WERI-Rb-1 (cell line): Measurements from ENCODE around the gene TRAPPC11.

ENCODE experiments used
- DNase-seq: peaks from one replicate; pipeline ENCODE4 v3.0.0-alpha.2; 2020
- H3K27ac ChIP-seq: fragments of 250-450 bp; sonication (Bioruptor Pico); 2 replicates; pipeline ENCODE4 v1.5.1; 2020; ENCODE audit warnings: mild to moderate bottlenecking, moderate library complexity
- H3K27me3 ChIP-seq: fragments of 250-450 bp; sonication (Bioruptor Pico); 2 replicates; pipeline ENCODE4 v1.5.1; 2021; ENCODE audit warnings: mild to moderate bottlenecking, low read depth, moderate library complexity; ENCODE audit not compliant: insufficient read depth, severe bottlenecking
- H3K36me3 ChIP-seq: fragments of 250-450 bp; sonication (Bioruptor Pico); 2 replicates; pipeline ENCODE4 v1.5.1; 2020; ENCODE audit warnings: mild to moderate bottlenecking, moderate library complexity
- H3K4me3 ChIP-seq: 2 replicates; pipeline ENCODE4 v1.5.1; 2011; ENCODE audit warnings: low read depth, mild to moderate bottlenecking, control low read depth, low read length
- H3K9me3 ChIP-seq: fragments of 250-450 bp; sonication (Bioruptor Pico); 2 replicates; pipeline ENCODE4 v1.5.1; 2021; ENCODE audit warnings: mild to moderate bottlenecking, moderate library complexity; ENCODE audit not compliant: severe bottlenecking
- CTCF ChIP-seq: IDR thresholded peaks from 2 replicates; pipeline ENCODE4 v1.5.1; 2011; ENCODE audit warnings: low read depth, mild to moderate bottlenecking, control low read depth, inconsistent platforms, low read length

Gene TRAPPC11

GRCh38 chr4:183670960-183671555 lies 12.0 kb downstream of the TRAPPC11 start:
- Histone ChIP-seq H3K27me3 (no peaks in the 10 kb centered on the region), H3K4me3 (no peak overlapping the region), H3K36me3 (peaks cover 45% of the 10 kb centered on the region), H3K27ac (no peak overlapping the region), H3K9me3 (no peaks in the 10 kb centered on the region)
- no peak for TF ChIP-seq CTCF
- no peak for DNase-seq

- DNase-seq = no peak
- no peak overlapping the region for H3K4me3 ChIP-seq
- TF ChIP-seq CTCF = no peak
- H3K36me3 ChIP-seq = peaks cover 39% of the 10 kb centered on the region
- no peaks in the 10 kb centered on the region for H3K9me3 ChIP-seq
- no peak overlapping the region for H3K27ac ChIP-seq
- no peaks in the 10 kb centered on the region for H3K27me3 ChIP-seq
Measured at GRCh38 chr4:183674153-183674552, 15.1 kb downstream of the TRAPPC11 start.

- Histone ChIP-seq H3K27me3 (no peaks in the 10 kb centered on the region), H3K27ac (no peak overlapping the region), H3K36me3 (peaks cover 36% of the 10 kb centered on the region), H3K9me3 (no peaks in the 10 kb centered on the region), H3K4me3 (no peak overlapping the region)
- no peak for DNase-seq
- TF ChIP-seq CTCF = no peak
Measured at GRCh38 chr4:183675625-183676024, 16.5 kb downstream of the TRAPPC11 start.

GRCh38 chr4:183681119-183681518 lies 22.0 kb downstream of the TRAPPC11 start:
- no peak for TF ChIP-seq CTCF
- H3K27me3 ChIP-seq = no peaks in the 10 kb centered on the region
- H3K36me3 ChIP-seq = peaks cover 61% of the 10 kb centered on the region
- no peak overlapping the region for H3K27ac ChIP-seq
- no peaks in the 10 kb centered on the region for H3K9me3 ChIP-seq
- no peak for DNase-seq
- H3K4me3 ChIP-seq = no peak overlapping the region

- Histone ChIP-seq H3K27me3 (no peaks in the 10 kb centered on the region), H3K4me3 (no peak overlapping the region), H3K27ac (no peak overlapping the region), H3K36me3 (peaks cover 55% of the 10 kb centered on the region), H3K9me3 (no peaks in the 10 kb centered on the region)
- no peak for TF ChIP-seq CTCF
- DNase-seq = no peak
Measured at GRCh38 chr4:183686461-183686860, 27.4 kb downstream of the TRAPPC11 start.

- TF ChIP-seq CTCF = no peak
- peaks cover 64% of the 10 kb centered on the region for H3K36me3 ChIP-seq
- H3K9me3 ChIP-seq = no peaks in the 10 kb centered on the region
- H3K27me3 ChIP-seq = no peaks in the 10 kb centered on the region
- no peak overlapping the region for H3K27ac ChIP-seq
- no peak overlapping the region for H3K4me3 ChIP-seq
- no peak for DNase-seq
Measured at GRCh38 chr4:183688216-183688615, 29.1 kb downstream of the TRAPPC11 start.
